ENCODE results near the gene NBEAL2.

The NBEAL2 gene

GRCh38 chr3:46978381-46978780 is 1.1 kb upstream of the NBEAL2 start:
- Histone ChIP-seq H3K4me1 (ENCODE audit: control insufficient read depth in 2 of 2, insufficient read depth in 1 of 2, low read depth in 1 of 2, low read length in 2 of 2) (peaks cover 7 to 11% of the 10 kb centered on the region in 2 donors), H4K8ac (ENCODE audit: low read depth, low read length) (no peak overlapping the region), H2AK5ac (ENCODE audit: low read depth, low read length) (peak overlapping the region; percentile 10), H3K18ac (ENCODE audit: low read length) (peak overlapping the region; percentile 24), H2AFZ (ENCODE audit: low read length) (no peak overlapping the region), H3K9ac (ENCODE audit: low read depth, low read length, poor library complexity) (no peak overlapping the region), H2BK120ac (ENCODE audit: low read depth, low read length) (no peak overlapping the region), H3K4ac (ENCODE audit: low read length) (no peak overlapping the region), H3K79me1 (ENCODE audit: low read depth, low read length) (peaks cover 10% of the 10 kb centered on the region), H3K4me3 (ENCODE audit: low read length in 2 of 2) (no peak overlapping the region), H3K23ac (ENCODE audit: low read depth, low read length, poor library complexity) (no peak overlapping the region), H2BK5ac (ENCODE audit: low read length) (no peak overlapping the region), H3K9me3 (replicated peaks in 1 of 2; ENCODE audit: control insufficient read depth in 2 of 2, insufficient read depth in 1 of 2, low read depth in 1 of 2, low read length in 2 of 2) (no peaks in the 10 kb centered on the region), H4K91ac (ENCODE audit: low read depth, low read length, poor library complexity) (no peak overlapping the region), H2BK15ac (ENCODE audit: low read length) (peak overlapping the region; percentile 88), H3K27ac (replicated peaks; ENCODE audit: low read length) (no peak overlapping the region), H3K14ac (ENCODE audit: low read length) (no peak overlapping the region), H3K27me3 (ENCODE audit: control insufficient read depth in 3 of 3, insufficient read depth in 3 of 3, low read depth in 1 of 3, low read length in 3 of 3) (peaks cover 0 to 6% (median 4%) of the 10 kb centered on the region in 3 experiments), H3K36me3 (replicated peaks in 1 of 2; ENCODE audit: control insufficient read depth in 2 of 2, insufficient read depth in 2 of 2, low read length in 2 of 2) (peaks cover 0 to 14% of the 10 kb centered on the region in 2 donors), H3K4me2 (ENCODE audit: insufficient read depth, low read length, poor library complexity, severe bottlenecking) (no peak overlapping the region), H2BK12ac (ENCODE audit: low read length) (no peak overlapping the region)
- WGBS, 2 donors (ENCODE audit: extremely low coverage in 2 of 2, insufficient read length in 2 of 2, insufficient replicate concordance in 1 of 2) = no CpG with 5 or more reads among the region's 9 CpGs
- DNase-seq (ENCODE audit: low spot score) = no peak

- no peak overlapping the region for H3K27ac ChIP-seq (replicated peaks; ENCODE audit: low read length)
Measured at GRCh38 chr3:46979958-46980497, 562 bp downstream of the NBEAL2 start.

GRCh38 chr3:46981932-46982471 is 2.5 kb downstream of the NBEAL2 start:
- no peak overlapping the region for H3K9ac ChIP-seq (ENCODE audit: low read depth, low read length, poor library complexity)
- no peak overlapping the region for H2BK12ac ChIP-seq (ENCODE audit: low read length)
- no peak for DNase-seq (ENCODE audit: low spot score)
- H2AFZ ChIP-seq (ENCODE audit: low read length) = peak overlapping the region; percentile 14
- peaks cover 0 to 6% (median 4%) of the 10 kb centered on the region in 3 experiments for H3K27me3 ChIP-seq (ENCODE audit: control insufficient read depth in 3 of 3, insufficient read depth in 3 of 3, low read depth in 1 of 3, low read length in 3 of 3)
- H3K79me1 ChIP-seq (ENCODE audit: low read depth, low read length) = no peaks in the 10 kb centered on the region
- H2BK120ac ChIP-seq (ENCODE audit: low read depth, low read length) = no peak overlapping the region
- H2AK5ac ChIP-seq (ENCODE audit: low read depth, low read length) = no peak overlapping the region
- H3K4me1 ChIP-seq (ENCODE audit: control insufficient read depth in 2 of 2, insufficient read depth in 1 of 2, low read depth in 1 of 2, low read length in 2 of 2) = peaks cover 7 to 11% of the 10 kb centered on the region in 2 donors
- no CpG with 5 or more reads among the region's 5 CpGs for WGBS, 2 donors (ENCODE audit: extremely low coverage in 2 of 2, insufficient read length in 2 of 2, insufficient replicate concordance in 1 of 2)
- H3K18ac ChIP-seq (ENCODE audit: low read length) = no peak overlapping the region
- no peak overlapping the region for H3K23ac ChIP-seq (ENCODE audit: low read depth, low read length, poor library complexity)
- no peak overlapping the region for H4K8ac ChIP-seq (ENCODE audit: low read depth, low read length)
- no peak overlapping the region for H3K27ac ChIP-seq (replicated peaks; ENCODE audit: low read length)
- H4K91ac ChIP-seq (ENCODE audit: low read depth, low read length, poor library complexity) = no peak overlapping the region
- no peaks in the 10 kb centered on the region for H3K36me3 ChIP-seq (replicated peaks in 1 of 2; ENCODE audit: control insufficient read depth in 2 of 2, insufficient read depth in 2 of 2, low read length in 2 of 2)
- no peak overlapping the region for H3K14ac ChIP-seq (ENCODE audit: low read length)
- no peak overlapping the region for H3K4ac ChIP-seq (ENCODE audit: low read length)
- no peak overlapping the region for H2BK15ac ChIP-seq (ENCODE audit: low read length)
- no peaks in the 10 kb centered on the region for H3K9me3 ChIP-seq (replicated peaks in 1 of 2; ENCODE audit: control insufficient read depth in 2 of 2, insufficient read depth in 1 of 2, low read depth in 1 of 2, low read length in 2 of 2)
- no peak overlapping the region for H3K4me2 ChIP-seq (ENCODE audit: insufficient read depth, low read length, poor library complexity, severe bottlenecking)
- H2BK5ac ChIP-seq (ENCODE audit: low read length) = peak overlapping the region; percentile 30
- no peak overlapping the region for H3K4me3 ChIP-seq (ENCODE audit: low read length in 2 of 2)

More at GRCh38 chr3:46979958-46980497, 562 bp downstream of the NBEAL2 start:
- H2BK120ac ChIP-seq (ENCODE audit: low read depth, low read length) = no peak overlapping the region
- peaks cover 6% of the 10 kb centered on the region for H3K79me1 ChIP-seq (ENCODE audit: low read depth, low read length)
- H3K9ac ChIP-seq (ENCODE audit: low read depth, low read length, poor library complexity) = peak overlapping the region; percentile 86
- H3K27me3 ChIP-seq (ENCODE audit: control insufficient read depth in 3 of 3, insufficient read depth in 3 of 3, low read depth in 1 of 3, low read length in 3 of 3) = peaks cover 0 to 6% (median 4%) of the 10 kb centered on the region in 3 experiments
- no peak overlapping the region for H4K8ac ChIP-seq (ENCODE audit: low read depth, low read length)
- DNase-seq (ENCODE audit: low spot score) = no peak
- H3K4me1 ChIP-seq (ENCODE audit: control insufficient read depth in 2 of 2, insufficient read depth in 1 of 2, low read depth in 1 of 2, low read length in 2 of 2) = peaks cover 7 to 11% of the 10 kb centered on the region in 2 donors
- peak overlapping the region; percentile 91 for H2AFZ ChIP-seq (ENCODE audit: low read length)
- no peak overlapping the region for H3K4ac ChIP-seq (ENCODE audit: low read length)
- H3K36me3 ChIP-seq (replicated peaks in 1 of 2; ENCODE audit: control insufficient read depth in 2 of 2, insufficient read depth in 2 of 2, low read length in 2 of 2) = no peaks in the 10 kb centered on the region
- peak overlapping the region; percentile 10 for H2BK5ac ChIP-seq (ENCODE audit: low read length)
- WGBS, 2 donors (ENCODE audit: extremely low coverage in 2 of 2, insufficient read length in 2 of 2, insufficient replicate concordance in 1 of 2) = no CpG with 5 or more reads among the region's 40 CpGs
- H2AK5ac ChIP-seq (ENCODE audit: low read depth, low read length) = peak overlapping the region; percentile 85
- H3K4me3 ChIP-seq (ENCODE audit: low read length in 2 of 2) = peak overlapping the region; percentile 52 to 94
- H3K9me3 ChIP-seq (replicated peaks in 1 of 2; ENCODE audit: control insufficient read depth in 2 of 2, insufficient read depth in 1 of 2, low read depth in 1 of 2, low read length in 2 of 2) = no peaks in the 10 kb centered on the region
- peak overlapping the region; percentile 75 for H2BK12ac ChIP-seq (ENCODE audit: low read length)
- no peak overlapping the region for H2BK15ac ChIP-seq (ENCODE audit: low read length)
- H3K23ac ChIP-seq (ENCODE audit: low read depth, low read length, poor library complexity) = peak overlapping the region; percentile 97
- peak overlapping the region; percentile 95 for H3K4me2 ChIP-seq (ENCODE audit: insufficient read depth, low read length, poor library complexity, severe bottlenecking)
- H3K14ac ChIP-seq (ENCODE audit: low read length) = no peak overlapping the region
- H3K18ac ChIP-seq (ENCODE audit: low read length) = peak overlapping the region; percentile 92
- H4K91ac ChIP-seq (ENCODE audit: low read depth, low read length, poor library complexity) = peak overlapping the region; percentile 90

GRCh38 chr3:46982546-46982945 is 3.1 kb downstream of the NBEAL2 start:
- Histone ChIP-seq H3K18ac (ENCODE audit: low read length) (no peak overlapping the region), H3K14ac (ENCODE audit: low read length) (no peak overlapping the region), H3K4me3 (ENCODE audit: low read length in 2 of 2) (no peak overlapping the region), H3K4ac (ENCODE audit: low read length) (no peak overlapping the region), H2BK12ac (ENCODE audit: low read length) (no peak overlapping the region), H3K4me2 (ENCODE audit: insufficient read depth, low read length, poor library complexity, severe bottlenecking) (no peak overlapping the region), H4K91ac (ENCODE audit: low read depth, low read length, poor library complexity) (no peak overlapping the region), H4K8ac (ENCODE audit: low read depth, low read length) (no peak overlapping the region), H2BK15ac (ENCODE audit: low read length) (no peak overlapping the region), H3K9ac (ENCODE audit: low read depth, low read length, poor library complexity) (no peak overlapping the region), H3K36me3 (replicated peaks in 1 of 2; ENCODE audit: control insufficient read depth in 2 of 2, insufficient read depth in 2 of 2, low read length in 2 of 2) (no peaks in the 10 kb centered on the region), H3K9me3 (replicated peaks in 1 of 2; ENCODE audit: control insufficient read depth in 2 of 2, insufficient read depth in 1 of 2, low read depth in 1 of 2, low read length in 2 of 2) (no peaks in the 10 kb centered on the region), H3K4me1 (ENCODE audit: control insufficient read depth in 2 of 2, insufficient read depth in 1 of 2, low read depth in 1 of 2, low read length in 2 of 2) (peaks cover 7 to 11% of the 10 kb centered on the region in 2 donors), H2BK5ac (ENCODE audit: low read length) (no peak overlapping the region), H2AK5ac (ENCODE audit: low read depth, low read length) (no peak overlapping the region), H3K27ac (replicated peaks; ENCODE audit: low read length) (no peak overlapping the region), H3K79me1 (ENCODE audit: low read depth, low read length) (no peaks in the 10 kb centered on the region), H3K23ac (ENCODE audit: low read depth, low read length, poor library complexity) (no peak overlapping the region), H2BK120ac (ENCODE audit: low read depth, low read length) (no peak overlapping the region), H3K27me3 (ENCODE audit: control insufficient read depth in 3 of 3, insufficient read depth in 3 of 3, low read depth in 1 of 3, low read length in 3 of 3) (peaks cover 0 to 6% (median 4%) of the 10 kb centered on the region in 3 experiments), H2AFZ (ENCODE audit: low read length) (no peak overlapping the region)
- WGBS, 2 donors (ENCODE audit: extremely low coverage in 2 of 2, insufficient read length in 2 of 2, insufficient replicate concordance in 1 of 2) = no CpG with 5 or more reads among the region's 2 CpGs
- DNase-seq (ENCODE audit: low spot score) = no peak
